CD4-positive, alpha-beta T cell treated with Interleukin-4 for 1 hour (primary cell): ENCODE data around the gene NUDCD3.

Experiments
- DNase-seq, 2 donors: peaks; one replicate each; pipeline ENCODE4 v3.0.0-alpha.2; 2020 to 2022

The NUDCD3 gene

DNA sequence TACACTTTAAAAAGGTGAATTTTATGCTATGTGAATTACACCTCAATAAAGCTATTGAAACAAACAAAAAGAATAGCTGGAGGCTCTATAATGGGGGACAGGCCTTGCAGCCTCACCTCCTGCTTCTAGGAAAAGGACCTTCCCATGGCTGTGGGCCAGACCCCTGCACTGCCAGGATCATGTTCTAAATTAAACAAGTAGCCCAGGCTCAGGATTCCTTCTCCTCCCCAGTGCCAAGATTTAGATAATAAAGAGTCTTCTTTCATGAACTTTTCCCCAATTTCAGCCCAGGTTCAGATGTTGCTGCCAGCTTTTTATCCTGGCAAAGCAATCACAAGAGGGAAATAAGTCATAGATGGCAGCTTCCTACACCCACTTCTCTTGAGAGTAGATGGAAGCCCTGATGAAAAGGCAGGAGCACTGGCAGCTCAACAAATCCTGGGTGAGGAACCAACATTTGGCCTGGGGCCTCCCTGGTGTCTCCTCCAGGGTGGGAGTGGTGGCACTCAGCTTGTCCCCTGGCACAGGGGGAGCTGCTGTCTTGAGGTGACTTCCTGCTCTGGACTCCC, 142.8 kb downstream of the NUDCD3 start:
- no peak for DNase-seq

DNA sequence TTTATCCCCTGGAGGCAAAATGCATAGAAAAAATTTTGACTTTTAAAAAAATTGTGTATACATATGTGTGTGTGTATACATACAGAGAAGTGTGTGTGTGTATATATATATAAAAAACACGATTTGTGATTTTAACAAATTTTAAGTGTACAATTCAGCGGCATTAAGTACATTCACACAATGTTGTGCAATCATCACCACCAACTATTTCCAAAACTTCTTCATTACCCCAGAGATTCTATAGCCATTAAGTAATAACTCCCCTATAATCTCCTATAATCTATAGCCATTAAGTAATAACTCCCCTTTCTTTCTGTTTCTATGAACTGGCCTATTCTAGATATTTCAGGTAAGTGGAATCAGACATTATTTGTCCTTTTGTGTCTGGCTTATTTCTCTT, 144.4 kb downstream of the NUDCD3 start:
- no peak for DNase-seq

DNA sequence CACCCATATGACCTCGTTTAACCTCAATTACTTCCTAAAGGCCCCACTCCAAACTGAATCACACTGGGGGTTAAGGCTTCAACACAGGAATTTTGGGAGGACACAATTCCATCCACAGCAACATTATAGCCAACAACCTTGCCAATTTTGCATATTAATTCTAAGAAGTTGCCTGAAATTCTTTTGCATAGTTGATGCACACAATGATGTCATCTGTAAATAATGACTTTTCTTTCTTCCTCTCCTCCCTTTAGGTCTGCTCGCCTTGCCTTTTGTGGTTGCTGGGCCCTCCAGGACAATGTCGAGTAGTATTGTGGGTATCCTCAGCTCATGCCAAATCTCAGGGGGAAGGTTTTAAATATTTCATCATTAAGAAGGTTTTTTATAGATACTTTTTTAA, 149.1 kb downstream of the NUDCD3 start:
- no peak for DNase-seq

DNA sequence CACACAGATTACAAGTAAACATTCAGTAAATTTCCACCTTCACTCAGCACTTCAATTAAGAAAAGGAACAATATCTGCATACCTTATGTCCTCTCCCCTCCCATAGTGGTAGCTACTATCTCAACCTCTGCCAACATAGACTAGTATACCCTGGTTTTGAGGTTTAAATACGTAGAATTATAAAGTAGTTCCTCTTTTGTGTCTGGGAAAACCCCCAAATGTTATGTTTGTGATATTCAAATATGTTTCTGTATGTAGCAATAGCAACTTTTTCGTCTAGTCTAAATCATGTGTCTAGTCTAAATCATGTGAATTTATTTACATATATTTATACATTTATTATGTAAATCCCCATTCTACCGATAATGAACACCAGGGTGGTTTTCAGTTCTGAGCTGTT, 151.9 kb downstream of the NUDCD3 start:
- no peak for DNase-seq

DNA sequence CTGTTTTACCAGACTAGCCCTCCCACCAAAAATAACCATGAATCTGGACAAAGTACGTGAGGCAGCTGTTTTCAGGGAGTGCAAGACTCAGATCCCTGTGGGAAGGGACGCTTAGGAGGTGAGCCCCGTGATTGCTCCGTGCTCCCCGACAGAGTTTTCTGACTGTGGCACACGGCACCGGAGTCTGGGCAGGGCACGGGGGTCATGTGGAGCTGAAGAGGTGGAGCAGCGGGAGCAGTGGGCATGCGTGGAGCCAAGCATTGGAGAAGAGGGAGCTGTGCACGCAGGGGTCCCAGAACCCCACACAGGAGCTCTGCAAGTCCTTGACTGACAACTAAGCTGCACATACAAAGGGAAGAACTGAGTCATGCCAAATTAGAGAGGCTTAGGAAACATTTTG, 154.0 kb downstream of the NUDCD3 start:
- DNase-seq = no peak

DNA sequence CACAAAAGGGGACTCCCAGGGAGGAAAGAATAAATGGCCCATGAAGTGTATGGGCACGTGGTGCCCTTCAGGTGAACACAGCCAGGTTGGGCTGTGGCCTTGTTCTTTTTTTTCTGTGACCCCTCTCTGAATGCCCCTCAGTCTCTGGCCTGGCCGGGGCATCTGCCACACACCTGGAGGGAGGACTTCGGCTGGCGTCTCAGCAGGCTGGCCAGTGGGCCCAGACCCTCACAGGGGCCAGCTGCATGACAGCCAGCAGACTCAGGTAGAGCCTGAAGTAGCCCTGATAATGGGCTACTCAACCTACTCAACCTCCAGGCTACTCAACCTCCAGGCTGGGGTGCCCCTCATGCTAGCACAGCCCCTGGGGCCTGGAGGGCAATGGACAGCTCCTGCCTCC, 155.3 kb downstream of the NUDCD3 start:
- DNase-seq = no peak

DNA sequence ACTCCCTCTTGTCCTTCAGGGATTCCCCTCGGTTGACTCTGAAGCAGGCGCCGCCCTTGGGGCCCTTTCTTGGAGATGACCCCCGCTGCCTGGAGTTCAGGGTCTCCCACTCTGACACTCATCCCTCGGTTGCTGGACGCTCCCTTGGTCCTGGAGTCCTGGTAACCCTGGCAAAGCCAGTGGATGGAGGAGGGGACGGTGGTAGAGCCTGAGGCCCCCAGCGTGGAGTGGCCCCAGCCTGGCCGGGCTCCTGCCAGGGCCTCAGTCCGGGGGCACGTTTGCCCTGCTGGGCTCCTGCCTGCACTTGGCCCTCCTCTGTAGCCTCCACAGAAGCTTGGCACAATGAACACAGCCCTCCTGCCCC, 155.7 kb downstream of the NUDCD3 start:
- DNase-seq = no peak

DNA sequence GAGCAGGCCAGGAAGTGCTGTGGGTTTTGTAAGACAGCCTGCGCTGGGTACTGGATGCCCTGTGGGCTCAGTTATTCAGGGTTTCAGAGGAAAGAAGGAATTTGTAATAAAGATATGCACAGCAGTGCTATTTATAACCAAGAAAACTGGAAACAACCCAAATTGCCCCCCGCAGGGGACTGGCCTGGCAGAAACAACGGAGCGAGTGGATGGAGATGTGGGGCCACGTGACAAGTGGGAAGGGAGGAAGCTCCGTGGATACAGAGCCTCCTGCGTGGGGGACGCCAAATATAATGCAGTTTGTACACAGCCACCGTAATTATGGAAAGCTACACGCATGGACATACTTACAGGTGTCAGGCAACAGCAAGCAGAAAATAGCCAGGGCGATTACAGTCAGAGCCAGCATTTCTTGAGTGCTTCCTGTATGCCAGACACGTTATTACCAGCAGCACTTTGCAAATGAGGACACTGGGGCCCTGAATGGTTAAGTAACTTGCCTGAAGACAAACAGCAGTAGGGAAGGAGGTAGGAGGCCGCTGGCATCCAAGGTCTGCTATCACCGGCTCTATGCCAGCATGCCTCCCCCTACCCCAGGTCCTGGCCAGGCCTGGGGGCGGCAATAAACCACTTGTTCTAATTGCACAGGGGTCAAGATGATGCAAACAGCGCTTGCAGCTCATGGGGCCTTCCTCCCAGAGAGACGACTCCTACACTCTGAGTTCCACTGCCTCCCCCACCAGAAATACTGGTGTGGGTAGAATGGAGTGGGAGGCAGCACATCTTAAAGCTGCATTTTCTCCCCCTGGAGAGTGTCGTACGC, 156.3 kb downstream of the NUDCD3 start:
- DNase-seq = no peak

DNA sequence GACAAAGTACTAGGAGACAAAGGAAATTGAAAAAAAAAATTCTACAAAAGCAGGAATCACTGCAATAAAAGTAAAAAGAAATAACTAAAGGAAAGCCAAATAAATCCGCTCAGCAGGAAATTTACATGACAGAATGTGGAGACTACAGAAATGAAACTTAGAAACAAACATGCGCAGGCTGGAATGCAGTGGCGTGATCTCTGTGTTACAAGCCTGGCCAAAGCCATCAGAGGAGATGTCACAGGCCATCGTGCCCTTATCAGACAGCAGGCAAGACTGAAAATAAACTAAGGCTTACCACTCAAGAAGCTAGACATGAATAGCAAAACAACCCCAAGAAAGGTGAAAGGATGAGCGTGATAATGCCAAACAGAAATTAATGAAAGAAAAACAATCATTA, 158.8 kb downstream of the NUDCD3 start:
- no peak for DNase-seq

DNA sequence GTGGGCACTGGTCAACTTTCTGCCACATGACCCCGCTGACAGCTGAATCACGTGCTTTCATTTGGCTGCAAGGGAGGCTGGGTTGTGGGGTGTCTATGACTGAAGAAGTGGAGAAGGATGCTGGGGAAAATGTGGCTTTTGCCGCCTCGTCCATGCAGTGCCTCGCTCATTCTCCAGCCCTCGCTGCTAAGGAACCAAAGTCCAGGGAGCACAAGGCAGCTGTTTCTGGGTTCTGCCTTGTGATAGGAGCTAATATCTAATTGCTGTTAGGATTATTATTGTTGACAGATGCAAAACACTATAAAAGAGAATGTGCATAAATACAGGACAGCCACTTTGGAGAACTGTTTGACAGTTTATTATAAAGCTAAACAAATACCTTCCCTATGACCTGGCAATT, 160.1 kb downstream of the NUDCD3 start:
- no peak for DNase-seq

DNA sequence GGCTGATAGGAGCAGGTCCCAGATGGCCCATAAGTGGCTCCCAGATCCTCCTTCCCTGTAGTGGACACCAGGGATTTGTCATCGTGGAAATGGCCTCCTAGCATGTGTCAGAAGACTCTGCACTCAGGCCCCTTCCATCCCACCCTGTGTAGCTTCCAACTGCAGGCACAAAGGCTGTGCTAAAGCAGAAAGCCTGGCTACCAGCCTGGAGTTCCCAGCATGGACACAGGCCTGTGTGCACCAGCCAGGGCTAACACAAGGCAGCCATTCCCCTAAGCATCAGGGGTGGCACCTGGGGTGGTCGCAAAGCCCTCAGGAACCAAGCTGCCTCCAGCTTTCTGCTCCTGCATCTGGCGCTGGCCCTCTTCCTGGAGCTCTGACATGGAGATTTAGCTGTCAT, 160.6 kb downstream of the NUDCD3 start:
- DNase-seq = no peak
